ENCODE data around the gene PAM. TPM values are rescaled to one million over a fixed set of nuclear protein-coding genes. Genes with fewer than 3 reads are reported as not detected.

PAM gene
- 171 TPM for total RNA-seq
- long read RNA-seq, full-length matches to known transcripts: 16 of 203 reads
- long read RNA-seq, partial matches to known transcripts: 38 of 203 reads
- long read RNA-seq, other reads (novel, unspliced or antisense): 149 of 203 reads

- H3K27ac ChIP-seq: peak within 1 kb of the TSS; percentile 73
- intact Hi-C loops (cut with DNase I): no loop called here
- ATAC-seq: peak; percentile 95 to 96
- no peaks in the 10 kb centered on the region for H3K36me3 ChIP-seq
- H3K27me3 ChIP-seq (ENCODE audit: low read depth): no peaks in the 10 kb centered on the region
- no peaks in the 10 kb centered on the region for H3K9me3 ChIP-seq
- no peak for TF ChIP-seq CTCF (IDR thresholded peaks at IDR 0.05)
- DNase-seq: peak; percentile 88
- H3K4me3 ChIP-seq: peak within 1 kb of the TSS; percentile 68
- H3K4me1 ChIP-seq: peaks cover 30% of the 10 kb centered on the region
These were observed at the start of gene PAM for GRCh38 chr5:102754767-102755431. PAM (plus strand) TSS chr5:102755305; CDS start chr5:102866196, 110,891 bp downstream.

GRCh38 chr5:102711525-102712385 lies 43.4 kb upstream of the PAM start:
- TF ChIP-seq CTCF (IDR thresholded peaks at IDR 0.05): no peak
- Histone ChIP-seq H3K4me3 (no peak overlapping the region), H3K36me3 (no peaks in the 10 kb centered on the region), H3K9me3 (no peaks in the 10 kb centered on the region), H3K4me1 (no peaks in the 10 kb centered on the region), H3K27me3 (ENCODE audit: low read depth) (no peaks in the 10 kb centered on the region), H3K27ac (no peak overlapping the region)
- ATAC-seq (peak; percentile 48 to 84), DNase-seq (no peak)
- intact Hi-C loops (cut with DNase I): no loop called here

GRCh38 chr5:102713278-102713677 lies 41.8 kb upstream of the PAM start:
- no peaks in the 10 kb centered on the region for H3K27me3 ChIP-seq (ENCODE audit: low read depth)
- H3K9me3 ChIP-seq: no peaks in the 10 kb centered on the region
- H3K27ac ChIP-seq: no peak overlapping the region
- ATAC-seq: no peak
- no peaks in the 10 kb centered on the region for H3K4me1 ChIP-seq
- intact Hi-C loops (cut with DNase I): no loop called here
- DNase-seq: no peak
- TF ChIP-seq CTCF (IDR thresholded peaks at IDR 0.05): no peak
- no peak overlapping the region for H3K4me3 ChIP-seq
- H3K36me3 ChIP-seq: no peaks in the 10 kb centered on the region

GRCh38 chr5:102713682-102714231 lies 41.3 kb upstream of the PAM start:
- TF ChIP-seq CTCF (IDR thresholded peaks at IDR 0.05): no peak
- ATAC-seq (no peak), DNase-seq (no peak)
- Histone ChIP-seq H3K4me3 (no peak overlapping the region), H3K4me1 (no peaks in the 10 kb centered on the region), H3K9me3 (no peaks in the 10 kb centered on the region), H3K27ac (no peak overlapping the region), H3K36me3 (no peaks in the 10 kb centered on the region), H3K27me3 (ENCODE audit: low read depth) (no peaks in the 10 kb centered on the region)
- intact Hi-C loops (cut with DNase I): no loop called here

- Histone ChIP-seq H3K4me3 (no peak overlapping the region), H3K9me3 (no peaks in the 10 kb centered on the region), H3K27ac (no peak overlapping the region), H3K4me1 (no peaks in the 10 kb centered on the region), H3K36me3 (no peaks in the 10 kb centered on the region), H3K27me3 (ENCODE audit: low read depth) (no peaks in the 10 kb centered on the region)
- intact Hi-C loops (cut with DNase I): no loop called here
- no peak for ATAC-seq
- DNase-seq: no peak
- TF ChIP-seq CTCF (IDR thresholded peaks at IDR 0.05): no peak
These were observed 39.9 kb upstream of the PAM start for GRCh38 chr5:102715082-102715807.

Data from lower lobe of right lung (tissue), 2 donors.